Measurements from ENCODE around the gene XPNPEP2.

The XPNPEP2 gene

DNA sequence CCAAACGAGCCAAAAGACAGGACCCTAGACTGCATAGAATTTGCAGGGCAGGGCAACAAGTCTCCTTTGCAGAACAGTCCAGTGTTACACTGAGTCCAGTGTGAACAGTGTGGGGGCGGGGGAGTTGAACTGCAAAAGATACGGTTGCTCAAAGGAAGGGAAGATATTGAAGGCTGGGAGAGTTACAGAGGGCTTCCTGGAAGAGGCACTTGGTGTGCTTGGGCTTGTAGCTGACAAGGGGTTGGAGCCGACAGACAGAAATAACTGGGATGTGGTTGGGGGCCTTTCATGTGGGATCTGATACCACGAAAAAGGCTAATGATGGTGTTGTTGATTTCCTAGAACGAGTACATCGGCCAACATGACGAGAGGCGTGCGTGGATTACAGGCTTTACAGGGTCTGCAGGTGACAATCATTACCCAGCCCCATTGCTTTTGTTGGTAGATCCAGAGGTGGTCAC lies 6.1 kb downstream of the XPNPEP2 start:
- H3K27me3 ChIP-seq (replicated peaks; ENCODE audit: control insufficient read depth, insufficient read depth, low read length), result no peaks in the 10 kb centered on the region
- no peak overlapping the region for H3K4me3 ChIP-seq (replicated peaks; ENCODE audit: low read depth, low read length)
- no peak for DNase-seq (ENCODE audit: extremely low read depth, insufficient read length)
- TF ChIP-seq, protein P1, sequence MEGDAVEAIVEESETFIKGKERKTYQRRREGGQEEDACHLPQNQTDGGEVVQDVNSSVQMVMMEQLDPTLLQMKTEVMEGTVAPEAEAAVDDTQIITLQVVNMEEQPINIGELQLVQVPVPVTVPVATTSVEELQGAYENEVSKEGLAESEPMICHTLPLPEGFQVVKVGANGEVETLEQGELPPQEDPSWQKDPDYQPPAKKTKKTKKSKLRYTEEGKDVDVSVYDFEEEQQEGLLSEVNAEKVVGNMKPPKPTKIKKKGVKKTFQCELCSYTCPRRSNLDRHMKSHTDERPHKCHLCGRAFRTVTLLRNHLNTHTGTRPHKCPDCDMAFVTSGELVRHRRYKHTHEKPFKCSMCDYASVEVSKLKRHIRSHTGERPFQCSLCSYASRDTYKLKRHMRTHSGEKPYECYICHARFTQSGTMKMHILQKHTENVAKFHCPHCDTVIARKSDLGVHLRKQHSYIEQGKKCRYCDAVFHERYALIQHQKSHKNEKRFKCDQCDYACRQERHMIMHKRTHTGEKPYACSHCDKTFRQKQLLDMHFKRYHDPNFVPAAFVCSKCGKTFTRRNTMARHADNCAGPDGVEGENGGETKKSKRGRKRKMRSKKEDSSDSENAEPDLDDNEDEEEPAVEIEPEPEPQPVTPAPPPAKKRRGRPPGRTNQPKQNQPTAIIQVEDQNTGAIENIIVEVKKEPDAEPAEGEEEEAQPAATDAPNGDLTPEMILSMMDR (IDR thresholded peaks at IDR 0.05; ENCODE audit: insufficient read depth, low read length, poor library complexity, severe bottlenecking), result no peak
- no peaks in the 10 kb centered on the region for H3K36me3 ChIP-seq (ENCODE audit: control insufficient read depth, insufficient read depth, low read length)

DNA sequence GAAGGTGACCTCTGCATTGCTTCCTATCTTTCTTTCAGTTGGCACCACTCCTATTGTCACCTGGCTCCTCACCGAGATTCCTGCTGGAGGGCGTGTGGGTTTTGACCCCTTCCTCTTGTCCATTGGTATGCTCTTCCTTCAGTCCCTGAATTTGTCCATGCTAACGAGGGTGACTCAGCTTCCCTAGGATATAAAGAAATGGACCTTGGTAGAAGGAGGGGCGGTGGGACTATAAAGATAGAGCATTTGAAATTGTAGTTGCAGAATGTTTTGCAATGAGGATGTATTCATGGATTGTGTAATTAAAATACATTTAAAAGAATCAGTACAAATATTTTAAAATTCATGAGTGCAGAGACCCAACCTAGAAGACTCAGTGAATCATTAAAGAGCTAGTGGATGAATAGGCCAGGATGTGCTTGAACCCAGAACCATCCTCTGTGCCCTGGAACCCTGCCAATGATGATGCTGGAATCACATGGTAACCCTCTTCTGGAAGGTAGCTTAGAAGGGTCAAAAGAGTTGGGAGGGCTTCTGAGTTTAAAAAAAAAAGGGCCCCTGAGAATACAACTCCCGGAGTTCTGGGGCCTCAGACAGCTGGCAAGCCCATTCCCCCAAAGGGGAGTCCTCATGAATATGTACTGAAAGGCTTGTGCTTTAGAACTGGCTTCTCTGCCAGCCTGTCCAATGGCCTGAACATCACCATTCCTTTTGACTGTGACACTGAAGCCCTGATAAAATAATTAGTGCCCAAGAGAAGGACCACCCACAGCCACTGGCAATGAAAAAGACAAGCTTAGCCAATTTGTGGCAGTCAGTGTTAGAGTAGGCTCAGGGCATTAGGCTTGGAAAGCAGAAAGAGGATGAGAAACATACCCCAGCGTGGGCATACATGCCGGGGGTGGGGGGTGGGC lies 8.0 kb downstream of the XPNPEP2 start:
- Histone ChIP-seq H3K36me3 (ENCODE audit: control insufficient read depth, insufficient read depth, low read length) (no peaks in the 10 kb centered on the region), H3K27me3 (replicated peaks; ENCODE audit: control insufficient read depth, insufficient read depth, low read length) (no peaks in the 10 kb centered on the region), H3K4me3 (replicated peaks; ENCODE audit: low read depth, low read length) (no peak overlapping the region)
- TF ChIP-seq, protein P1 (IDR thresholded peaks at IDR 0.05; ENCODE audit: insufficient read depth, low read length, poor library complexity, severe bottlenecking), result no peak
- DNase-seq (ENCODE audit: extremely low read depth, insufficient read length), result no peak

DNA sequence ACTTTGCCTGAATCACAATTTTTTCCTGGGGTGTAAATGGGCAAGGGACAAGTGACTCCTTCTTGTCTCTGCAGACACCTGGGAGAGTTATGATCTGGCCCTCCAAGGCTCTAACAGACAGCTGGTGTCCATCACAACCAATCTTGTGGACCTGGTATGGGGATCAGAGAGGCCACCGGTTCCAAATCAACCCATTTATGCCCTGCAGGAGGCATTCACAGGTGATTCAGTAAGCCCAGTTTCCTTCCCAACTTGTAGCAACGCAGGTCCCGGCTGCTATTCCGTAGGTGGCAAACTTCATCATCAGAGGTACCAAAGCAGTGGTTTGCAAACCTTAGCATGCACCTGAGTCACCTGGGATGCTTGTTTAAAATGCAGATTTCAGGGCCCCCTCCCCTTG lies 8.8 kb downstream of the XPNPEP2 start:
- no peak overlapping the region for H3K4me3 ChIP-seq (replicated peaks; ENCODE audit: low read depth, low read length)
- TF ChIP-seq, protein P1 (IDR thresholded peaks at IDR 0.05; ENCODE audit: insufficient read depth, low read length, poor library complexity, severe bottlenecking), result no peak
- no peak for DNase-seq (ENCODE audit: extremely low read depth, insufficient read length)
- no peaks in the 10 kb centered on the region for H3K36me3 ChIP-seq (ENCODE audit: control insufficient read depth, insufficient read depth, low read length)
- H3K27me3 ChIP-seq (replicated peaks; ENCODE audit: control insufficient read depth, insufficient read depth, low read length), result no peaks in the 10 kb centered on the region

DNA sequence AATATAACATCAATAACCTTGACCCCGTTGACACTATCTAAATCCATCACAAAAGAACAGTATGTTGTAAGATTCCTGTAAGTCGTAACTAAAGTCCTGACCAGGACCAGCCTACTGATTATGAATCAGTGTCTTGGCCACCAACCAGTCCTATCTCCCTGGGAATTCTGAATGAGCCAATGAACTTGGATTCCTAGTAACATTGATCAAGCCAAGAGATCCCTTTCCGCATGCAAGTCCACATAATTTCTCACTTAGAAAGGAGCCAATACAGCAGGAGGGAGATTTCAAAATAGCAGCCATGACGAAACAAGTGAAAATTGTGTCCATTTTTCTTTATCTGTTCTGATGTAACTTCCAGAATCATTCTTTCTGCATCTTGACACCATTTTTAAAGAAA lies 9.5 kb downstream of the XPNPEP2 start:
- no peaks in the 10 kb centered on the region for H3K27me3 ChIP-seq (replicated peaks; ENCODE audit: control insufficient read depth, insufficient read depth, low read length)
- H3K4me3 ChIP-seq (replicated peaks; ENCODE audit: low read depth, low read length), result no peak overlapping the region
- TF ChIP-seq, protein P1 (IDR thresholded peaks at IDR 0.05; ENCODE audit: insufficient read depth, low read length, poor library complexity, severe bottlenecking), result no peak
- no peak for DNase-seq (ENCODE audit: extremely low read depth, insufficient read length)
- no peaks in the 10 kb centered on the region for H3K36me3 ChIP-seq (ENCODE audit: control insufficient read depth, insufficient read depth, low read length)

DNA sequence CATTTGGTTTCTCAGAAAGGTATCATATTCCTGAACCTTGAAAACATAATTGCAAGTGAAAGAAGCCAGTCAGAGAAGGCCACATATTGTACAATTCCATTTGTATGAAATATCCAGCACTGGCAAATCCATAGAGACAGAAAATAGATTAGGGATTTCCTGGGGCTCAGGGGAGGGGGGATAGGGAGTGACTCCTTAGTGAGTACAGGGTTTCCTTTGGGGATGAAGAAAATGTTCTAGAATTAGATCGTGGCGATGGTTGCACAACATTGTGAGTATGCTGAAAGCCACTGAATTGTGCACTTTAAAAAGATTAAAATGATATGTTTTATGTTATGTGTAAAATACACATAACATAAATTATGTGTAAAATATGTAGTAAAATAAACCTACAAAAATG lies 10.3 kb downstream of the XPNPEP2 start:
- no peak overlapping the region for H3K4me3 ChIP-seq (replicated peaks; ENCODE audit: low read depth, low read length)
- H3K27me3 ChIP-seq (replicated peaks; ENCODE audit: control insufficient read depth, insufficient read depth, low read length), result no peaks in the 10 kb centered on the region
- no peak for DNase-seq (ENCODE audit: extremely low read depth, insufficient read length)
- TF ChIP-seq, protein P1 (IDR thresholded peaks at IDR 0.05; ENCODE audit: insufficient read depth, low read length, poor library complexity, severe bottlenecking), result no peak
- no peaks in the 10 kb centered on the region for H3K36me3 ChIP-seq (ENCODE audit: control insufficient read depth, insufficient read depth, low read length)
